Activated CD8-positive, alpha-beta T cell treated with anti-CD3 and anti-CD28 coated beads for 36 hours (primary cell): ENCODE measurements around the gene FAM118A. TPM values are rescaled to one million over a fixed set of nuclear protein-coding genes. Genes with fewer than 3 reads are reported as not detected.

Experiments
- ATAC-seq: fragments of 200-7000 bp; cut with Tn5 transposase; one replicate; pipeline ENCODE4 v1.10.0; 2021; ENCODE audit warnings: mild to moderate bottlenecking, moderate library complexity
- CTCF ChIA-PET: fragments of 350-600 bp; sonication (Branson Sonifier 250); formaldehyde crosslinking; loops from one replicate; lab custom pipeline; 2021; ENCODE audit warnings: antibody characterized with exemption; lab: Charles Lee
- POLR2A ChIA-PET: fragments of 350-600 bp; sonication (Branson Sonifier 250); formaldehyde crosslinking; loops from one replicate; lab custom pipeline; 2021; ENCODE audit warnings: antibody characterized with exemption; lab: Charles Lee
- DNase-seq: peaks from one replicate; pipeline ENCODE4 v3.0.0-alpha.2; 2020
- H3K27ac Mint-ChIP-seq: one replicate; pipeline ENCODE4 v1.8.0; 2021; ENCODE audit warnings: mild to moderate bottlenecking, mixed read lengths
- H3K27me3 Mint-ChIP-seq: one replicate; pipeline ENCODE4 v1.8.0; 2021; ENCODE audit warnings: mixed read lengths
- H3K36me3 Mint-ChIP-seq: one replicate; pipeline ENCODE4 v1.8.0; 2021; ENCODE audit warnings: low read depth, mixed read lengths
- H3K4me1 Mint-ChIP-seq: one replicate; pipeline ENCODE4 v1.8.0; 2021; ENCODE audit warnings: low read depth, mixed read lengths
- H3K4me3 Mint-ChIP-seq: one replicate; pipeline ENCODE4 v1.8.0; 2021; ENCODE audit warnings: mild to moderate bottlenecking, moderate library complexity, mixed read lengths
- H3K9me3 Mint-ChIP-seq: one replicate; pipeline ENCODE4 v1.8.0; 2021; ENCODE audit warnings: mixed read lengths
- intact Hi-C: fragments of 100-400 bp; cut with micrococcal nuclease; formaldehyde crosslinking; loops from one replicate; pipeline ENCODE4 v1.10.0; 2022
- total RNA-seq, 2 experiments: library from RNA; stranded (reverse); gene quantifications; one replicate each; pipeline ENCODE4 v1.2.3, GENCODE V29; 2021
- TF ChIP-seq, protein P1 (sequence below): fragments of 200-600 bp; IDR thresholded peaks from one replicate; pipeline ENCODE4 v1.8.0; 2022; ENCODE audit warnings: antibody characterized with exemption, mild to moderate bottlenecking

FAM118A gene
- total RNA-seq, 2 experiments from 2014 or later, result 30.6 to 32.4 TPM

DNA sequence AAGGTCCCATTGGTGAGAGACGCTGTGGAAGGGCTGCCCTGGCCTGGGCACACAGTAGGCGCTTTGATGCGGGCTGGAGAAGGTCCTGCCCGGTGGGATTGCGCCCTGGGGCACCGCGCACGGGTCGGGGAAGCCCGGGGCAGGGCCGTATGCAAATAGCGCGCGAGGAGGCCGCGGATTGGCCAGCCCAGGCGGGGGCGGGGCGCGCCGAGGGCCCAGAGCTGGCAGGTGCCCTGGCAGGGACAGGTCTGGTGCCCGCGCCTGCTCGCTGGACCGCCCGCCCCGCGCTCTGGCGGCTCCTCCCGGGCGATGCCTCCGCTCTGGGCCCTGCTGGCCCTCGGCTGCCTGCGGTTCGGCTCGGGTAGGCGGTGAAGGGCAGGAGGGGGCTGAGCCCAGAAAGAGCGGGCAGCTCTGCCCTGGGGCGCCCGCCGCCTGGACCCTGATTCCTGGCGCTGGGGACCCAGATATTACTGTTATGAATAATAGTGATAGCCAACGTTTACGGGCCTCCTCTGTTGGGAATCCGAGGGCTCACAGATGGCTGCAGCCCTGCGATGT is 24.9 kb upstream of the FAM118A start, which contains the start of gene UPK3A:
Gene UPK3A (plus strand): TSS at position 245 of the 558 bp plus-strand sequence. CDS start 65 bp downstream, at position 310.
- TF ChIP-seq, protein P1, sequence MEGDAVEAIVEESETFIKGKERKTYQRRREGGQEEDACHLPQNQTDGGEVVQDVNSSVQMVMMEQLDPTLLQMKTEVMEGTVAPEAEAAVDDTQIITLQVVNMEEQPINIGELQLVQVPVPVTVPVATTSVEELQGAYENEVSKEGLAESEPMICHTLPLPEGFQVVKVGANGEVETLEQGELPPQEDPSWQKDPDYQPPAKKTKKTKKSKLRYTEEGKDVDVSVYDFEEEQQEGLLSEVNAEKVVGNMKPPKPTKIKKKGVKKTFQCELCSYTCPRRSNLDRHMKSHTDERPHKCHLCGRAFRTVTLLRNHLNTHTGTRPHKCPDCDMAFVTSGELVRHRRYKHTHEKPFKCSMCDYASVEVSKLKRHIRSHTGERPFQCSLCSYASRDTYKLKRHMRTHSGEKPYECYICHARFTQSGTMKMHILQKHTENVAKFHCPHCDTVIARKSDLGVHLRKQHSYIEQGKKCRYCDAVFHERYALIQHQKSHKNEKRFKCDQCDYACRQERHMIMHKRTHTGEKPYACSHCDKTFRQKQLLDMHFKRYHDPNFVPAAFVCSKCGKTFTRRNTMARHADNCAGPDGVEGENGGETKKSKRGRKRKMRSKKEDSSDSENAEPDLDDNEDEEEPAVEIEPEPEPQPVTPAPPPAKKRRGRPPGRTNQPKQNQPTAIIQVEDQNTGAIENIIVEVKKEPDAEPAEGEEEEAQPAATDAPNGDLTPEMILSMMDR, result no peak
- Mint-ChIP-seq H3K9me3 (no peaks in the 10 kb centered on the region), H3K4me1 (peaks cover 5% of the 10 kb centered on the region), H3K4me3 (peak within 1 kb of the TSS; percentile 17), H3K36me3 (no peaks in the 10 kb centered on the region), H3K27me3 (peaks cover 12% of the 10 kb centered on the region), H3K27ac (no peak within 1 kb of the TSS)
- POLR2A ChIA-PET, result no interaction called here
- DNase-seq (peak; percentile 66), ATAC-seq (peak; percentile 93)
- CTCF ChIA-PET, result no interaction called here
- intact Hi-C loops, result no loop called here

DNA sequence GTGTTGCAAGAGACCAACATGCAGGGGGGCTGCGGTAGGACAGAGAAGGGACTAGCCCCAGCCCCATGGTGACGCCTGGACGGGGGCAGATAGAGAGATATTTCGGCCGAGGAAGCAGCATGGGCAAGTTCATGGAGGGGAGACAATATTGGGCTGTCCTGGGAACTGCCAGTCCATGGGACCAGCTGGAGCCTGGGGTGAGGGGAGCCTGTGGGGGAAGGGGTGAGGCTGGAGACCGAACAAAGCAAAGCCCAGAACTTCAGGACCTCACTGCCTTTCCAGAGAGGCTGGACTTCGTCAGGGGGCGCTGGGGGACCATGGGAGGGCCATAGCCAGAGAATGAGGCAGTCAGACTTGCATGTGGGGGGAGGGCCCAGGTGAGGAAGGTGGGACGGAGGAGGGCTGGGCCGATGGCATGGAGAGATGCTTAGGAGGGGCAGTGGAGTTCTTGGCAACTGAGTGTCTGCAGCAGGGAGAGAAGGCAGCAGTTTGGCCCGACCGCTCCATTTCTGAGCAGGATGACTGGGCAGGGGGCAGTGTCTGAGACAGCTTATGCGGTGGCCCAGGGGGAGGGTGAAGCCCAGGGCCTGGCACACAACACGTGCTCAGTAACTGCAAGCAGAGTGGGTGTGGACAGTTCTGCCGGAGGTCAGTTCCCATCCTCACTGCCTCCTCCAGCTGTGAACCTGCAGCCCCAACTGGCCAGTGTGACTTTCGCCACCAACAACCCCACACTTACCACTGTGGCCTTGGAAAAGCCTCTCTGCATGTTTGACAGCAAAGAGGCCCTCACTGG is 24.3 kb upstream of the FAM118A start:
- CTCF ChIA-PET, result no interaction called here
- TF ChIP-seq, protein P1, result no peak
- Mint-ChIP-seq H3K4me3 (no peak overlapping the region), H3K27me3 (peaks cover 12% of the 10 kb centered on the region), H3K27ac (no peak overlapping the region), H3K4me1 (peaks cover 2% of the 10 kb centered on the region), H3K36me3 (no peaks in the 10 kb centered on the region), H3K9me3 (no peaks in the 10 kb centered on the region)
- POLR2A ChIA-PET, result no interaction called here
- intact Hi-C loops, result no loop called here
- DNase-seq (no peak), ATAC-seq (no peak)

DNA sequence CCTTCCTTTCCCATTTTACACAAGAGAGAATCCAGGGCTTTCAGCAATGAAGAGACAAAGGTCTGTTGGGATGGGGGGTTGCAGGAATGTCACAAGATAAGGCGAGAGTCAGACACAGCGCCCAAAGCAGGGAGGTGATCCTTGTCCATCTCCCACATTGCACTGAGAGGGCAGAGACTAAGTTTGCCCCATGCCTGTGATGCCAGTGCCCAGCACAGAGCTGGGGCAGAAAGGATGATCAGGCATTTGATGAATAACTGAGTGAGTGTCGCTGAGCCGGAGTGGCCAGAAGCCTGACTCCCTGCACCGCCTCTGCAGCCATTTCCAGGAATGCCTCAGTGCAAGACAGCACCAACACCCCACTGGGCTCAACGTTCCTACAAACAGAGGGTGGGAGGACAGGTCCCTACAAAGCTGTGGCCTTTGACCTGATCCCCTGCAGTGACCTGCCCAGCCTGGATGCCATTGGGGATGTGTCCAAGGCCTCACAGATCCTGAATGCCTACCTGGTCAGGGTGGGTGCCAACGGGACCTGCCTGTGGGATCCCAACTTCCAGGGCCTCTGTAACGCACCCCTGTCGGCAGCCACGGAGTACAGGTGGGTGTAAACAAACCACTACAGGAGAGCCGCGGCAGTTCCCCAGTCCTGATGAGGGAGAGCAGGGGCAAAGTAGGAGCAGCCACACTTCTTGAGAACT is 22.7 kb upstream of the FAM118A start:
- peaks cover 2% of the 10 kb centered on the region for H3K4me1 Mint-ChIP-seq
- DNase-seq (no peak), ATAC-seq (no peak)
- no peaks in the 10 kb centered on the region for H3K36me3 Mint-ChIP-seq
- TF ChIP-seq, protein P1, result no peak
- H3K27me3 Mint-ChIP-seq, result peaks cover 12% of the 10 kb centered on the region
- H3K27ac Mint-ChIP-seq, result no peak overlapping the region
- ChIA-PET POLR2A (interaction anchor here (1.1 kb wide), 1 partner anchor 12 kb away, joined by 3 read pairs; no protein-coding TSS in a partner anchor), CTCF (no interaction called here)
- H3K4me3 Mint-ChIP-seq, result no peak overlapping the region
- intact Hi-C loops, result no loop called here
- H3K9me3 Mint-ChIP-seq, result no peaks in the 10 kb centered on the region

DNA sequence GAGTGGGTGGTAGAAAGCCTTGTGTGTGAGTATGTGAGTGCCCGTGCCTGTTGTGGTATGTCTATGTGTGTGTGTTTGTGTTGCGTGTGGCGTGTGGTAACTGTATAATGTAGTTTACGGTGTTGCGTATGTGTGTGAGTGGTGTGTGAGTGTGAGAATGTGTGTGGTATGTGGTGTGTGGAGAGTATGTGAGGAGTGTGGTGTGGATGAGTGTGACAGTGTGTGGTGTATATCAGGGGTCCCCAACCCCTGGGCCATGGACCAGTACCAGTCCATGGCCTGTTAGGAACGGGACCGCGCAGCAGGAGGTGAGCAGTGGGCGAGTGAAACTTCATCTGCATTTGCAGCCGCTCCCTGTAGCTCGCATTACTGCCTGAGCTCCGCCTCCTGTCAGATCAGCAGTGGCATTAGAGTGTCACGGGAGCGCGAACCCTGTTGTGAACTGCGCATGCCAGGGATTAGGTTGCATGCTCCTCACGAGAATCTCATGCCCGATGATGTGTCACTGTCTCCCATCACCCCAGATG is 19.3 kb upstream of the FAM118A start:
- ChIA-PET CTCF (no interaction called here), POLR2A (no interaction called here)
- ATAC-seq (no peak), DNase-seq (no peak)
- H3K4me1 Mint-ChIP-seq, result no peaks in the 10 kb centered on the region
- H3K27me3 Mint-ChIP-seq, result peaks cover 3% of the 10 kb centered on the region
- H3K36me3 Mint-ChIP-seq, result no peaks in the 10 kb centered on the region
- TF ChIP-seq, protein P1, result no peak
- intact Hi-C loops, result no loop called here
- H3K4me3 Mint-ChIP-seq, result no peak overlapping the region
- H3K9me3 Mint-ChIP-seq, result no peaks in the 10 kb centered on the region
- no peak overlapping the region for H3K27ac Mint-ChIP-seq
